ENCODE measurements around the gene KRTAP12-3. TPM values are rescaled to one million over a fixed set of nuclear protein-coding genes. Genes with fewer than 3 reads are reported as not detected.

Gene KRTAP12-3
- polyA plus RNA-seq, 4 donors, result not detected

DNA sequence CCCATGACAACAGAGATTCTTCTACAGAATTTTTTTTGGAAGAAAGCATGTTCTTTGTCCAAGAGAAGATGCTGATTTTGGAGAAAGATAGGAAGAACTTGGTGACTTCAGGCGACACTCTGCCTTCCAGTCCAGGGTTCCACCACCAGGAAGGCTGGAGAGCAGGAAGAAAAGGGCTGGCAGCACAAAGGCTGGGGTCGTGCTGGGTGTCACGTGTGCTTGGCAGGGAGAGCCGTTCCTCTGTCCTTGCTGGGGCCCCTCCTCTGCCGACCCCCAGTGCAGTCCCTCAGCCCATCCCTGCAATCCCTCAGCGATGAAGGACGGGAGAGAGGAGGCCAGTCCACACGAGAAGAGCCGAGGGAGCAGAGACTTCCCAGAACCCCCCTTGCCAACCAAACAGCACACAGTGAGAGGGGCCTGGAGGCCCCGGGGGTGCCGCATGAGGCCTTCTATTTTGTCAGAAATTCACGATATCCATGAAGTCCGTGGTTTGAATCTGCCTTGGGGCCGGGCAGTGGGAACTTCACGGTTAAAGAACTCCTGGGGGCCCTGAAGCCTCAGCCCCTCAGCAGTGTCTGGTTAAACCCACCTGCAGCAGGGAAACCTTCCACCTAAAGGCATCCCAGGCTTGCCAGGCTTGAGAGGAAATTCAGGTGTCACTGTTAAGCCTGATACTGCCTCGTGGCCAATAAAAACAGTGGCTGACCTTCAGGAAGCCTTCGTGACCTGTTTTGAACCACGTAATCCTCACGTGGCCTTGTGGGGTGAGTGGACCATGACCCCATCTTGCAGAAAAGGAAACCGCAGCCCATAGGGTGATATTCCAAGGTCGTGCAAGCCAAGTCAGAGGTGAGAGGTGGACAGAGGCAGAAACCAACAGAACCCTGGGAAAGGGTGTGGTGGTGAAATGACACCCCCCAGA is 42.6 kb downstream of the KRTAP12-3 start:
- no peak for DNase-seq (ENCODE audit: low read depth in 4 of 4, low spot score in 3 of 4)

- no peak for DNase-seq (ENCODE audit: low read depth in 4 of 4, low spot score in 3 of 4)
These were observed 43.3 kb downstream of the KRTAP12-3 start for GRCh38 chr21:44701023-44701400.

DNA sequence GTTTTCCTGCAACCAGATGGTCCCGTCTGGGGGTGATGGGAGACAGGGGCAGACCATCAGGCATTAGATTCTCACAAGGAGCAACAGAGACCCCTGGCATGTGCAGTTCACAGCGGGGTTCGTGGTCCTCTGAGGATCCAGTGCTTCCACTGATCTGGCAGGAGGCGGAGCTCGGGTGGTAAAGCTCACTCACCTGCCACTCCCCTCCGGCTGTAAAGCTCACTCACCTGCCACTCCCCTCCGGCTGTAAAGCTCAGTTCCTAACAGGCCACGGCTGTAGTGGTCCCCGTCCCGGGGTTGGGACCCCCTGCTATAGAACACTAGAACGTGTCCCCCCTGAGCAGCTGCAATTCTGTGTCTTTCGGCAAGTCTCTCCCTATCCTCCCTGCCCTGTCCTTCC is 43.8 kb downstream of the KRTAP12-3 start:
- DNase-seq (ENCODE audit: low read depth in 4 of 4, low spot score in 3 of 4), result no peak

GRCh38 chr21:44702111-44702972 is 44.6 kb downstream of the KRTAP12-3 start:
- DNase-seq (ENCODE audit: low read depth in 4 of 4, low spot score in 3 of 4), result no peak

- DNase-seq (ENCODE audit: low read depth in 4 of 4, low spot score in 3 of 4), result no peak
These were observed 45.4 kb downstream of the KRTAP12-3 start for GRCh38 chr21:44702973-44703730.

DNA sequence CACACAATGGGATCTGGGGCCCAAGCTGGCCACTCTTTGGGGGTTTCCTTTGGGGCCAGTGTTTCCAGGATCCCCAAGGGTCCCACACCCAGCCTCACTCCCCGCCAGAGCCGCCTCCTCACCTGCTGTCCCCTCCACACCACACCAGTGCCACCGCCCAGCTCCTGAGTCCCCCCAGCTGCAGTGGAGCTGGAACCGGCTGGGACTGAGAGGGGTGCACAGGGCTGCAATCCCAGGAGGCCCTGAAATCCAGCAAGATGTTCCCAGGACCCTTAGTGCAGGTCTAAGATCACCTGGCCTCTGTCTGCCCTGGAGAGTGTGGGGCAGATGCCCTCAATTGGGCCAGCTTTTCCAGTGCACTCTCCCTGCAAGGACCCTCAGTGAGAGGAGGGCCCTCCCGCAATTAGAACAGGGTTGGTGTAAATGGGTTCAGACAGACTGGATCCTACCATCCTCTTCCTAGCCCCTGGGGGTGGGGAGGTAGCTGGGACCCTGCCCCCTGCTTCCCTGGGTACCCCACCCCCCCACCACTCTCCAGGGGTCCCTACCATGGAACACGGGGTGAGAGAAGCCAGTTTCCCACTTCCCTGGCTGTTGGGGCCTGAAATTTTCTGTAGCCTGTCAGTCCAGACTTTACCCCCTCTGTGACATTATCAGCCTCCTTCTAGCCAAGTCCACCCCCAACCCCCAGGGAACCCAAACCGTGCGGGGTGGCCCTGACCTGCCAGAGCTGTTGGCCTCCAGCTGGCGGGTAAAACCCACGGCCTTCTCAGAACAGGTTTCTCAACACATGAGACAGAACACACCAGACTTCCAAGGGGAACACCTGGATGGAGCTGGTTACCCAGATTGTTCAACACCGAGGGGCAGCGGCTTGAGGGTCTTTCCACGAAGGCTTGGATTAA is 46.3 kb downstream of the KRTAP12-3 start:
- no peak for DNase-seq (ENCODE audit: low read depth in 4 of 4, low spot score in 3 of 4)

DNA sequence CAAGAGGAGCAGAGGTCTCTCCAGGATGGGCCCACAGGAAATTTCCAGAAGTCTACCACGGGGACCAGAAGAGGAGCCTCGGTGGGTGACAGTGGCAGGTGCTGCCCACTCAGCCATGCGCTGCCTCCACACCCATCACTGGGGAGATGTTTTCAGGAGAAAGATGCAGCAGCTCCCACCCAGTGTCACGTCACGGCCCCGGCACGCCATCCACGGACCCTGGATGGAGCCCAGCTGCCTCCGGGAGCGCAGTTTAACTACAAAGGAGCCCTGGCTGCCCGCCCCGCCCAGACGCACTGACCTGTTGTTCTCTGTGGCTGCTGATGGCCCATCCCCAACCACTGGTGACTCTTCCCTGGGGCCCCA is 46.9 kb downstream of the KRTAP12-3 start:
- DNase-seq (ENCODE audit: low read depth in 4 of 4, low spot score in 3 of 4), result no peak

- DNase-seq (ENCODE audit: low read depth in 4 of 4, low spot score in 3 of 4), result no peak
These were observed 48.4 kb downstream of the KRTAP12-3 start for GRCh38 chr21:44706026-44706705.

DNA sequence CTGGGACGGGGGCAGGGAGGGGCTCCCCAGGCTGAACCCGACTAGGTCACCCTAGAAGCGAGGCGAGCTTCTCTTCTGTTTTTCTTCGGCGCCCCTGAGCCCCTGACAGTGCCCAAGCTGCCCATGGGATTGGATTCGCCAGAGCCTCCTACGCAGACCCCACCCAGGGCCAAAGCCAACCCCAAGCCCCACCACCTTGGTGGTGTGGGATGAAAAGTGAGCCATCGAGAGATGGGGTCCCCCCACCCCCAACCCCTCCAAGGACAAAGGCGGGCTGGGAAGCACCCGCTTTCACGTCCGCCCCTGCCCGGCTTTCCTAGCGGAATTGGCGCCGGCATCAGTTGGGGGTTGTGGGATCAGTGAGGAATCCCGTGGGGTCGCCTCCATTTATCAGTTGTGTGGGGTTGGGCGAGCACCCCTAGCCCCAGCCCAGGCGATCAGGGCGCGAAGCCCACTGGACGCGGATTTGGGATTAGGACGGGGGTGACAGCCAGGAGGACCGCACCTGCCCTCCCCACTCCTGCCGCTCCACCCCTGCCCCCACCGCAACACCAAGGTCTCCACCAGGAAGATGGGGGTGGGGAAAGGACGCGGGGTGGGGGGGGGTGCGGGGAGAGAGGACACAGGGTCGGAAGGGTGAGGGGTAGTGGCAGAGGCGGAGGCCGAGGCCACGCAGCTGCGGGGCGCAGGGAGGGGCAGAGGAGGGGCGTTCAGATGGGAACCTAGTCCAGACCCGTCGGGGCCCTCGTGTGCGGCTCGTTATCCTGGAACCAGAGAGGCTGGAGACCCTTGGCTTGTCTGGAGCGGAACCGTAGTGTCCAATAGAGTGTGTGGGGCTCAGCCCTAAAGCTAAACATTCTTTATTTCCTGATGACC is 49.2 kb downstream of the KRTAP12-3 start:
- no peak for DNase-seq (ENCODE audit: low read depth in 4 of 4, low spot score in 3 of 4)

Other genes starting within 250 kb of the KRTAP12-3 start
- gene LRRC3, start 202.4 kb upstream of the KRTAP12-3 start, polyA plus RNA-seq (ENCODE audit: insufficient read length in 4 of 4), result 1 to 10 TPM; 4.3 to 6.6 (median 4.6) TPM
- gene KRTAP10-1, start 117.7 kb upstream of the KRTAP12-3 start, polyA plus RNA-seq (ENCODE audit: insufficient read length in 4 of 4), result not detected
- gene KRTAP10-2, start 106.4 kb upstream of the KRTAP12-3 start, polyA plus RNA-seq (ENCODE audit: insufficient read length in 4 of 4), result not detected
- not detected for gene KRTAP10-3, start 99.1 kb upstream of the KRTAP12-3 start, polyA plus RNA-seq (ENCODE audit: insufficient read length in 4 of 4)
- gene KRTAP10-4, start 84.2 kb upstream of the KRTAP12-3 start, polyA plus RNA-seq (ENCODE audit: insufficient read length in 4 of 4), result not detected
- not detected for gene KRTAP10-5, start 77.3 kb upstream of the KRTAP12-3 start, polyA plus RNA-seq (ENCODE audit: insufficient read length in 4 of 4)
- gene KRTAP10-6, start 65.4 kb upstream of the KRTAP12-3 start, polyA plus RNA-seq (ENCODE audit: insufficient read length in 4 of 4), result not detected
- gene KRTAP10-7, start 57.3 kb upstream of the KRTAP12-3 start, polyA plus RNA-seq (ENCODE audit: insufficient read length in 4 of 4), result not detected
- gene KRTAP10-8, start 45.9 kb upstream of the KRTAP12-3 start, polyA plus RNA-seq (ENCODE audit: insufficient read length in 4 of 4), result not detected
- gene KRTAP10-9, start 30.8 kb upstream of the KRTAP12-3 start, polyA plus RNA-seq (ENCODE audit: insufficient read length in 4 of 4), result not detected
- not detected for gene KRTAP10-10, start 20.6 kb upstream of the KRTAP12-3 start, polyA plus RNA-seq (ENCODE audit: insufficient read length in 4 of 4)
- gene KRTAP10-11, start 11.5 kb upstream of the KRTAP12-3 start, polyA plus RNA-seq (ENCODE audit: insufficient read length in 4 of 4), result not detected
- gene KRTAP12-4, start 3.3 kb upstream of the KRTAP12-3 start, polyA plus RNA-seq (ENCODE audit: insufficient read length in 4 of 4), result not detected
- gene KRTAP12-2, start 9.0 kb downstream of the KRTAP12-3 start, polyA plus RNA-seq (ENCODE audit: insufficient read length in 4 of 4), result not detected
- not detected for gene KRTAP12-1, start 24.2 kb downstream of the KRTAP12-3 start, polyA plus RNA-seq (ENCODE audit: insufficient read length in 4 of 4)
- gene KRTAP10-12, start 39.2 kb downstream of the KRTAP12-3 start, polyA plus RNA-seq (ENCODE audit: insufficient read length in 4 of 4), result not detected
- 1 to 10 TPM in 2 of 4 donors, under 1 TPM in 2; 0.08 to 1.1 (median 0.74) TPM for gene TSPEAR, start 53.6 kb downstream of the KRTAP12-3 start, polyA plus RNA-seq (ENCODE audit: insufficient read length in 4 of 4)
- gene UBE2G2, start 143.9 kb downstream of the KRTAP12-3 start, polyA plus RNA-seq (ENCODE audit: insufficient read length in 4 of 4), result 100 to 1,000 TPM in 1 of 4 donors, 10 to 100 TPM in 3; 58.6 to 134 (median 81.8) TPM
- gene SUMO3, start 160.1 kb downstream of the KRTAP12-3 start, polyA plus RNA-seq (ENCODE audit: insufficient read length in 4 of 4), result 100 to 1,000 TPM; 105 to 126 (median 111) TPM
- 100 to 1,000 TPM; 187 to 301 (median 285) TPM for gene PTTG1IP, start 215.8 kb downstream of the KRTAP12-3 start, polyA plus RNA-seq (ENCODE audit: insufficient read length in 4 of 4)